Gastrocnemius medialis (tissue), 4 donors: ENCODE results near the gene GOLGB1.

Experiments used
- POLR2A ChIP-seq, 2 donors: fragments of 450-650 bp; IDR thresholded peaks; one replicate each; pipeline ENCODE4 v1.6.1; 2017; ENCODE audit warnings: antibody characterized with exemption in 2 of 2, mild to moderate bottlenecking in 2 of 2, moderate library complexity in 2 of 2
- TF ChIP-seq, protein P1 (sequence below), 5 experiments: fragments of 450-650 bp in 3 of 5; fragments of 200-600 bp in 2 of 5; sonication (generic) in 2 of 5; IDR thresholded peaks in 4 of 5; conservative IDR thresholded peaks in 1 of 5; 1 replicate in 4 of 5; 2 replicates in 1 of 5; pipeline ENCODE4 v1.5.1; 2016 to 2019; ENCODE audit warnings: antibody characterized with exemption in 5 of 5, mild to moderate bottlenecking in 3 of 5, moderate library complexity in 3 of 5

GRCh38 chr3:121707531-121708273 lies 41.8 kb downstream of the GOLGB1 start:
- TF ChIP-seq, protein P1, sequence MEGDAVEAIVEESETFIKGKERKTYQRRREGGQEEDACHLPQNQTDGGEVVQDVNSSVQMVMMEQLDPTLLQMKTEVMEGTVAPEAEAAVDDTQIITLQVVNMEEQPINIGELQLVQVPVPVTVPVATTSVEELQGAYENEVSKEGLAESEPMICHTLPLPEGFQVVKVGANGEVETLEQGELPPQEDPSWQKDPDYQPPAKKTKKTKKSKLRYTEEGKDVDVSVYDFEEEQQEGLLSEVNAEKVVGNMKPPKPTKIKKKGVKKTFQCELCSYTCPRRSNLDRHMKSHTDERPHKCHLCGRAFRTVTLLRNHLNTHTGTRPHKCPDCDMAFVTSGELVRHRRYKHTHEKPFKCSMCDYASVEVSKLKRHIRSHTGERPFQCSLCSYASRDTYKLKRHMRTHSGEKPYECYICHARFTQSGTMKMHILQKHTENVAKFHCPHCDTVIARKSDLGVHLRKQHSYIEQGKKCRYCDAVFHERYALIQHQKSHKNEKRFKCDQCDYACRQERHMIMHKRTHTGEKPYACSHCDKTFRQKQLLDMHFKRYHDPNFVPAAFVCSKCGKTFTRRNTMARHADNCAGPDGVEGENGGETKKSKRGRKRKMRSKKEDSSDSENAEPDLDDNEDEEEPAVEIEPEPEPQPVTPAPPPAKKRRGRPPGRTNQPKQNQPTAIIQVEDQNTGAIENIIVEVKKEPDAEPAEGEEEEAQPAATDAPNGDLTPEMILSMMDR (IDR thresholded peaks at IDR 0.05 in 4 of 5, conservative IDR thresholded peaks at IDR 0.05 in 1 of 5) = no peak
- no peak for TF ChIP-seq POLR2A (IDR thresholded peaks at IDR 0.05)
